IPS DF 6.9 (cell line): Measurements from ENCODE around the gene UTF1.

Source experiments
- DNase-seq: peaks from one replicate; pipeline ENCODE4 v3.0.0-alpha.2; 2013; ENCODE audit warnings: low read depth, low spot score
- H3K27ac ChIP-seq: one replicate; pipeline ENCODE4 v1.5.1; 2013; ENCODE audit warnings: low read length, control low read depth
- H3K27me3 ChIP-seq: 2 replicates; pipeline ENCODE4 v1.6.1; 2013; ENCODE audit warnings: mild to moderate bottlenecking, low read length; ENCODE audit not compliant: control insufficient read depth, insufficient read depth
- H3K36me3 ChIP-seq: 2 replicates; pipeline ENCODE4 v1.6.1; 2013; ENCODE audit warnings: low read length; ENCODE audit not compliant: control insufficient read depth, insufficient read depth
- H3K4me1 ChIP-seq: 2 replicates; pipeline ENCODE4 v1.6.1; 2013; ENCODE audit warnings: low read length; ENCODE audit not compliant: control insufficient read depth, insufficient read depth
- H3K4me3 ChIP-seq: 2 replicates; pipeline ENCODE4 v1.5.1; 2013; ENCODE audit warnings: mild to moderate bottlenecking, low read length
- H3K9me3 ChIP-seq: 2 replicates; pipeline ENCODE4 v1.6.1; 2013; ENCODE audit warnings: low read length, inconsistent platforms; ENCODE audit not compliant: control insufficient read depth, insufficient read depth
- WGBS: extraction: QIAGEN DNeasy Blood & Tissue Kit; methylation state at CpG from one replicate; pipeline ENCODE4 v1.1.7; 2013; ENCODE audit warnings: mixed read lengths, missing lambda C conversion rate; ENCODE audit not compliant: insufficient read length, insufficient coverage; 5-methylcytosine and 5-hydroxymethylcytosine counted together

UTF1 gene

GRCh38 chr10:133266056-133266795 lies 36.2 kb downstream of the UTF1 start:
- WGBS: no CpG with 5 or more reads among the region's 21 CpGs
- Histone ChIP-seq H3K9me3 (no peaks in the 10 kb centered on the region), H3K27me3 (no peaks in the 10 kb centered on the region), H3K4me3 (no peak overlapping the region), H3K36me3 (no peaks in the 10 kb centered on the region), H3K27ac (no peak overlapping the region), H3K4me1 (peaks cover under 1% of the 10 kb centered on the region)
- DNase-seq: no peak

GRCh38 chr10:133267293-133267692 lies 37.3 kb downstream of the UTF1 start:
- Histone ChIP-seq H3K27ac (no peak overlapping the region), H3K27me3 (no peaks in the 10 kb centered on the region), H3K36me3 (no peaks in the 10 kb centered on the region), H3K4me1 (peaks cover 2% of the 10 kb centered on the region; the same call in 1 of the 2 replicates), H3K9me3 (no peaks in the 10 kb centered on the region), H3K4me3 (no peak overlapping the region)
- DNase-seq: no peak
- no CpG with 5 or more reads among the region's 14 CpGs for WGBS

- no CpG with 5 or more reads among the region's 22 CpGs for WGBS
- Histone ChIP-seq H3K27me3 (no peaks in the 10 kb centered on the region), H3K4me1 (peaks cover 2% of the 10 kb centered on the region; the same call in 1 of the 2 replicates), H3K36me3 (no peaks in the 10 kb centered on the region), H3K9me3 (no peaks in the 10 kb centered on the region), H3K27ac (no peak overlapping the region), H3K4me3 (no peak overlapping the region)
- no peak for DNase-seq
These were observed 37.8 kb downstream of the UTF1 start for GRCh38 chr10:133267829-133268228.

GRCh38 chr10:133268532-133268931 lies 38.5 kb downstream of the UTF1 start:
- no peaks in the 10 kb centered on the region for H3K36me3 ChIP-seq
- H3K9me3 ChIP-seq: no peaks in the 10 kb centered on the region
- H3K4me1 ChIP-seq: peaks cover 2% of the 10 kb centered on the region; the same call in 1 of the 2 replicates
- no peak overlapping the region for H3K4me3 ChIP-seq
- WGBS: no CpG with 5 or more reads among the region's 22 CpGs
- H3K27me3 ChIP-seq: no peaks in the 10 kb centered on the region
- DNase-seq: no peak
- H3K27ac ChIP-seq: no peak overlapping the region

GRCh38 chr10:133269367-133269766 lies 39.4 kb downstream of the UTF1 start:
- no peak overlapping the region for H3K27ac ChIP-seq
- H3K4me1 ChIP-seq: peaks cover 2% of the 10 kb centered on the region; the same call in 1 of the 2 replicates

GRCh38 chr10:133270204-133270603 lies 40.2 kb downstream of the UTF1 start:
- Histone ChIP-seq H3K36me3 (no peaks in the 10 kb centered on the region), H3K27ac (no peak overlapping the region), H3K4me3 (no peak overlapping the region), H3K9me3 (no peaks in the 10 kb centered on the region), H3K4me1 (peaks cover 2% of the 10 kb centered on the region; the same call in 1 of the 2 replicates), H3K27me3 (no peaks in the 10 kb centered on the region)
- WGBS: no CpG with 5 or more reads among the region's 20 CpGs
- DNase-seq: no peak

More at GRCh38 chr10:133269367-133269766, 39.4 kb downstream of the UTF1 start:
- no peak overlapping the region; the same call in 1 of the 2 replicates for H3K4me3 ChIP-seq
- no CpG with 5 or more reads among the region's 26 CpGs for WGBS
- no peak for DNase-seq
- no peaks in the 10 kb centered on the region for H3K9me3 ChIP-seq
- H3K36me3 ChIP-seq: no peaks in the 10 kb centered on the region
- no peaks in the 10 kb centered on the region for H3K27me3 ChIP-seq

GRCh38 chr10:133270773-133271297 lies 40.8 kb downstream of the UTF1 start:
- Histone ChIP-seq H3K4me1 (peaks cover 2% of the 10 kb centered on the region; the same call in 1 of the 2 replicates), H3K27me3 (no peaks in the 10 kb centered on the region), H3K4me3 (no peak overlapping the region), H3K36me3 (no peaks in the 10 kb centered on the region), H3K9me3 (no peaks in the 10 kb centered on the region), H3K27ac (no peak overlapping the region)
- no peak for DNase-seq
- WGBS: no CpG with 5 or more reads among the region's 19 CpGs

- WGBS: no CpG with 5 or more reads among the region's 35 CpGs
- H3K4me3 ChIP-seq: no peak overlapping the region
These were observed 41.7 kb downstream of the UTF1 start for GRCh38 chr10:133271521-133272300.

GRCh38 chr10:133272301-133272963 lies 42.4 kb downstream of the UTF1 start:
- DNase-seq: no peak
- H3K4me3 ChIP-seq: no peak overlapping the region
- peaks cover 7% of the 10 kb centered on the region for H3K4me1 ChIP-seq
- H3K27ac ChIP-seq: no peak overlapping the region
- no CpG with 5 or more reads among the region's 29 CpGs for WGBS
- no peaks in the 10 kb centered on the region for H3K27me3 ChIP-seq
- no peaks in the 10 kb centered on the region for H3K9me3 ChIP-seq
- H3K36me3 ChIP-seq: no peaks in the 10 kb centered on the region

More at GRCh38 chr10:133271521-133272300, 41.7 kb downstream of the UTF1 start:
- H3K9me3 ChIP-seq: no peaks in the 10 kb centered on the region
- no peaks in the 10 kb centered on the region for H3K36me3 ChIP-seq
- no peak for DNase-seq
- no peak overlapping the region for H3K27ac ChIP-seq
- H3K27me3 ChIP-seq: no peaks in the 10 kb centered on the region
- peaks cover 5% of the 10 kb centered on the region for H3K4me1 ChIP-seq

GRCh38 chr10:133272964-133273420 lies 43.0 kb downstream of the UTF1 start:
- WGBS: no CpG with 5 or more reads among the region's 25 CpGs

More at GRCh38 chr10:133272964-133273420, 43.0 kb downstream of the UTF1 start:
- Histone ChIP-seq H3K27ac (no peak overlapping the region), H3K4me3 (no peak overlapping the region), H3K4me1 (peaks cover 7% of the 10 kb centered on the region), H3K27me3 (no peaks in the 10 kb centered on the region), H3K9me3 (no peaks in the 10 kb centered on the region), H3K36me3 (no peaks in the 10 kb centered on the region)
- no peak for DNase-seq
